ENCODE results near the gene DNAH2. TPM values are rescaled to one million over a fixed set of nuclear protein-coding genes. Genes with fewer than 3 reads are reported as not detected.
A peak's percentile ranks its signal among the peaks of the same experiment; 100 is the strongest.

DNAH2 gene
- total and polyA plus RNA-seq, 10 donors = 0.02 to 1.1 (median 0.13) TPM; not detected in 1

DNA sequence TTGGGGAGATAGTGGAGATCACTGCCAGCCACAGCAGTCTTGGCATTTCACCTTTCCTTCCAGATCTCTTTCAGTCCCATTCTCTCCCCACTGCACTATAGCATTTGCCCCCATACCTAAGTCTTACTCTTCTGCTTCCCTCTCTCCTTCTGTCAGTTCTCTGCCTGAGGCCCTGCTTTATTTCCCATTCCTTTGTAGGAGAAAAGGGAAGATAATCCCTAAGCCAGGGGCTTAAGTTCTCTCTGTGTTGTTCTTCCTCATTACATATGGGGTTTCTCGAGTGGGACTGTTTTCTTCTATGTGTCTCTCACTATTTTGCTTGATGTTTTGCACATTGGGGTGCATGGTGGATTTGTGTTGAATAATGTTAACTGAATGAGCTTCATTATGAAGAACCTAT is 122.9 kb downstream of the DNAH2 start:
- Histone ChIP-seq H3K27ac (peak overlapping the region in 7 of 8 donors; percentile 95 to 100 (median 97)), H3K27me3 (replicated peaks in 1 of 7) (no peaks in the 10 kb centered on the region), H3K9me3 (no peaks in the 10 kb centered on the region), H3K4me3 (peak overlapping the region in 4 of 8 donors; percentile 72 to 86 (median 82)), H3K4me1 (peaks cover 44 to 90% (median 67%) of the 10 kb centered on the region in 6 donors), H3K36me3 (peaks cover 0 to 22% (median 4%) of the 10 kb centered on the region in 6 donors)
- TF ChIP-seq POLR2A (IDR thresholded peaks at IDR 0.05) (no peak), POLR2AphosphoS5 (IDR thresholded peaks at IDR 0.05) (no peak)
- TF ChIP-seq, protein P1, sequence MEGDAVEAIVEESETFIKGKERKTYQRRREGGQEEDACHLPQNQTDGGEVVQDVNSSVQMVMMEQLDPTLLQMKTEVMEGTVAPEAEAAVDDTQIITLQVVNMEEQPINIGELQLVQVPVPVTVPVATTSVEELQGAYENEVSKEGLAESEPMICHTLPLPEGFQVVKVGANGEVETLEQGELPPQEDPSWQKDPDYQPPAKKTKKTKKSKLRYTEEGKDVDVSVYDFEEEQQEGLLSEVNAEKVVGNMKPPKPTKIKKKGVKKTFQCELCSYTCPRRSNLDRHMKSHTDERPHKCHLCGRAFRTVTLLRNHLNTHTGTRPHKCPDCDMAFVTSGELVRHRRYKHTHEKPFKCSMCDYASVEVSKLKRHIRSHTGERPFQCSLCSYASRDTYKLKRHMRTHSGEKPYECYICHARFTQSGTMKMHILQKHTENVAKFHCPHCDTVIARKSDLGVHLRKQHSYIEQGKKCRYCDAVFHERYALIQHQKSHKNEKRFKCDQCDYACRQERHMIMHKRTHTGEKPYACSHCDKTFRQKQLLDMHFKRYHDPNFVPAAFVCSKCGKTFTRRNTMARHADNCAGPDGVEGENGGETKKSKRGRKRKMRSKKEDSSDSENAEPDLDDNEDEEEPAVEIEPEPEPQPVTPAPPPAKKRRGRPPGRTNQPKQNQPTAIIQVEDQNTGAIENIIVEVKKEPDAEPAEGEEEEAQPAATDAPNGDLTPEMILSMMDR (IDR thresholded peaks at IDR 0.05 in 8 of 11, conservative IDR thresholded peaks at IDR 0.05 in 3 of 11) = no peak
- 26 to 44% (median 43%) methylated on average over 1 of the region's 1 CpG for WGBS, 5 donors
- intact Hi-C loops (cut with DNase I; ENCODE audit: low total_unique reads) = no loop called here
- DNase-seq = no peak

DNA sequence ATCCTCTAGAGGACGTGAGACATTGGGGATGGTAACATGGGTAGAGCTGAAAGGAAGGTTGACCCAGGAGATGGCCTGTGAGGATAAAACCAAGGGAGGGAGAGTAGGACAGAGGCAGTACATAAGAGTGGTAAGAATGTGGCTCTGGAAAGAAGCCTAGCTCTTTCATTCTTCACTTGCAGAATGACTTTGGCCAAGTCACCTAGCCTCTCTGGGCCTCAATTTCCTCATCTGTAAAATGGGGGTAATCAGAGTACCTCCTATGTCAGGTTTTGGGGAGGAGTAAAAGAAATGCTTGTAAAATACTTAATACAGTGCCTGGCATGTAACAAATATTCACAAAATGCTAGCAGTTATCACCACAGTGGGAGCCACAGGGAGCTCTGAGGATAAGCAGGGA is 123.3 kb downstream of the DNAH2 start:
- WGBS, 5 donors = 61 to 80% (median 68%) methylated on average over 1 of the region's 1 CpG

GRCh38 chr17:7841396-7841914 is 123.9 kb downstream of the DNAH2 start:
- peak; percentile 96 for DNase-seq
- peak overlapping the region; percentile 92 to 100 (median 97) for H3K27ac ChIP-seq
- peaks cover 48 to 91% (median 69%) of the 10 kb centered on the region in 6 donors for H3K4me1 ChIP-seq
- H3K36me3 ChIP-seq = peaks cover 0 to 32% (median 14%) of the 10 kb centered on the region in 6 donors
- H3K4me3 ChIP-seq = peak overlapping the region; percentile 68 to 91 (median 77)
- H3K9me3 ChIP-seq = no peaks in the 10 kb centered on the region
- intact Hi-C loops (cut with DNase I; ENCODE audit: low total_unique reads) = no loop called here
- TF ChIP-seq POLR2AphosphoS5 (IDR thresholded peaks at IDR 0.05) (peak in 1 of 3 donors; percentile 84), POLR2A (IDR thresholded peaks at IDR 0.05) (no peak)
- TF ChIP-seq, protein P1 (IDR thresholded peaks at IDR 0.05 in 8 of 11, conservative IDR thresholded peaks at IDR 0.05 in 3 of 11) = peak in 4 of 11 experiments; percentile 18 to 56 (median 49)
- H3K27me3 ChIP-seq (replicated peaks in 1 of 7) = no peaks in the 10 kb centered on the region
- 3 to 12% (median 7%) methylated on average over 21 to 34 of the region's 34 CpGs for WGBS, 5 donors

More for the DNA sequence above, 123.3 kb downstream of the DNAH2 start:
- intact Hi-C loops (cut with DNase I; ENCODE audit: low total_unique reads) = no loop called here
- H3K4me1 ChIP-seq = peaks cover 49 to 91% (median 70%) of the 10 kb centered on the region in 6 donors
- TF ChIP-seq POLR2A (IDR thresholded peaks at IDR 0.05) = no peak
- TF ChIP-seq, protein P1 (IDR thresholded peaks at IDR 0.05 in 8 of 11, conservative IDR thresholded peaks at IDR 0.05 in 3 of 11) = no peak
- no peak for TF ChIP-seq POLR2AphosphoS5 (IDR thresholded peaks at IDR 0.05)
- no peaks in the 10 kb centered on the region for H3K27me3 ChIP-seq (replicated peaks in 1 of 7)
- peak overlapping the region; percentile 92 to 100 (median 97) for H3K27ac ChIP-seq
- peak overlapping the region in 7 of 8 donors; percentile 68 to 91 (median 74) for H3K4me3 ChIP-seq
- no peak for DNase-seq
- peaks cover 0 to 26% (median 8%) of the 10 kb centered on the region in 6 donors for H3K36me3 ChIP-seq
- no peaks in the 10 kb centered on the region for H3K9me3 ChIP-seq

DNA sequence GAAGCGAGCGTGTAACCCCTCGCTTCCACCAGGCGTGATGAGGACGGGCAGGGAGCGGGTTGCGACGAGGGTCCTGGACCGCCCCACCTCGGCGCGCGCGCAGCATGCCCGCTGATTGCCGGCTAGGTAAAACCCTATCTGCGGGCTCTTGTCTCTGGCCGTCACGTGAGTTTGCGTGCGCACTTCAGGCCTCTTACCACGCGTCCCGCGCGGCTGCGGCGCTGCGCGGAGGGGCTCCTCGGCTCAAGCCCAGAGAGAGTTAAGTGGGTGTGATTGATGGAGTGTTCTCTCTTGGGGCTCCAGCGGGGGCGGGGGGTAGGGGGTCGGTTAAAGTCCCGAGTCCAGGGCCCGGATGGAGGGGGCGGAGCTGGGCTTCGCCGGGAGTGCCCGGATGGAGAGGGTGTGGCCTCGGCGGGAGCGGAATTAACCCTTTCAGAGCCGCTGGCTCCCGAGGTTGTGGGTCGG is 124.4 kb downstream of the DNAH2 start:
- H3K9me3 ChIP-seq = no peaks in the 10 kb centered on the region
- peaks cover 0 to 37% (median 17%) of the 10 kb centered on the region in 6 donors for H3K36me3 ChIP-seq
- peak; percentile 95 for DNase-seq
- peak; percentile 42 to 83 (median 69) for TF ChIP-seq POLR2AphosphoS5 (IDR thresholded peaks at IDR 0.05)
- TF ChIP-seq, protein P1 (IDR thresholded peaks at IDR 0.05 in 8 of 11, conservative IDR thresholded peaks at IDR 0.05 in 3 of 11) = peak in 3 of 11 experiments; percentile 6 to 24 (median 21)
- TF ChIP-seq POLR2A (IDR thresholded peaks at IDR 0.05) = peak in 1 of 3 donors; percentile 5
- H3K4me3 ChIP-seq = peak overlapping the region; percentile 68 to 91 (median 77)
- no peaks in the 10 kb centered on the region for H3K27me3 ChIP-seq (replicated peaks in 1 of 7)
- peak overlapping the region; percentile 92 to 100 (median 97) for H3K27ac ChIP-seq
- 0 to 1% (median 0%) methylated on average over 13 to 46 of the region's 46 CpGs for WGBS, 5 donors
- peaks cover 43 to 91% (median 64%) of the 10 kb centered on the region in 6 donors for H3K4me1 ChIP-seq
- intact Hi-C loops (cut with DNase I; ENCODE audit: low total_unique reads) = no loop called here
